Fibroblast of lung (primary cell): Measurements from ENCODE around the gene KLHL29. TPM values are rescaled to one million over a fixed set of nuclear protein-coding genes. Genes with fewer than 3 reads are reported as not detected.

Experiments used
- DNase-seq, 2 donors: peaks; one replicate each; pipeline versions ENCODE4 v3.0.0 to v3.0.0-alpha.2; 2010; ENCODE audit warnings: low read depth in 2 of 2
- H2AFZ ChIP-seq: 2 replicates; pipeline ENCODE4 v1.5.1; 2012; ENCODE audit warnings: low read length, control low read depth, inconsistent platforms
- H3K27ac ChIP-seq: 2 replicates; pipeline ENCODE4 v1.5.1; 2011; ENCODE audit warnings: low read length, control low read depth; ENCODE audit not compliant: insufficient read depth
- H3K27me3 ChIP-seq: 2 replicates; pipeline ENCODE4 v1.5.1; 2011; ENCODE audit warnings: mild to moderate bottlenecking, low read length; ENCODE audit not compliant: control insufficient read depth, insufficient read depth
- H3K36me3 ChIP-seq: 2 replicates; pipeline ENCODE4 v1.5.1; 2011; ENCODE audit warnings: low read length; ENCODE audit not compliant: control insufficient read depth, insufficient read depth
- H3K4me1 ChIP-seq: 2 replicates; pipeline ENCODE4 v1.5.1; 2011; ENCODE audit warnings: low read length; ENCODE audit not compliant: control insufficient read depth, insufficient read depth; ENCODE audit errors: extremely low read depth
- H3K4me2 ChIP-seq: 2 replicates; pipeline ENCODE4 v1.5.1; 2011; ENCODE audit warnings: low read length, control low read depth; ENCODE audit not compliant: insufficient read depth; ENCODE audit errors: extremely low read depth
- H3K4me3 ChIP-seq, 4 experiments: fragments of 200-600 bp in 1 of 4; sonication (generic) in 1 of 4; replicated peaks in 1 of 4; 2 replicates each; pipeline ENCODE4 v1.5.1; 2011 to 2016; ENCODE audit warnings: low read length in 4 of 4, low read depth in 3 of 4, mild to moderate bottlenecking in 3 of 4, control low read depth in 2 of 4, inconsistent platforms in 1 of 4, mixed read lengths in 1 of 4; ENCODE audit not compliant: insufficient read depth in 1 of 4; ENCODE audit errors: control extremely low read depth in 1 of 4
- H3K79me2 ChIP-seq: 2 replicates; pipeline ENCODE4 v1.5.1; 2012; ENCODE audit warnings: mild to moderate bottlenecking, low read length, inconsistent platforms; ENCODE audit not compliant: control insufficient read depth, insufficient read depth
- H3K9ac ChIP-seq: 2 replicates; pipeline ENCODE4 v1.5.1; 2011; ENCODE audit warnings: mild to moderate bottlenecking, low read length, control low read depth; ENCODE audit not compliant: insufficient read depth
- H3K9me3 ChIP-seq: 2 replicates; pipeline ENCODE4 v1.5.1; 2012; ENCODE audit warnings: low read depth, low read length; ENCODE audit not compliant: control insufficient read depth, insufficient read depth
- H4K20me1 ChIP-seq: 2 replicates; pipeline ENCODE4 v1.5.1; 2011; ENCODE audit warnings: low read length; ENCODE audit not compliant: control insufficient read depth, insufficient read depth; ENCODE audit errors: extremely low read depth
- EZH2 ChIP-seq: IDR thresholded peaks from 2 replicates; pipeline ENCODE4 v1.5.1; 2012; ENCODE audit warnings: low read length, control low read depth, mild to moderate bottlenecking; ENCODE audit errors: missing control alignments
- polyA plus RNA-seq, 2 donors: library from polyadenylated mRNA; depleted of rRNA in 1 of 2; stranded (reverse) in 1 of 2; unstranded in 1 of 2; fragments of >200 nt; gene quantifications; 2 replicates each; pipeline ENCODE4 v1.2.1, GENCODE V29; 2011 to 2012; ENCODE audit warnings: missing spikeins in 1 of 2
- total RNA-seq: library from RNA; depleted of rRNA; stranded (reverse); fragments of >200 nt; gene quantifications from 2 replicates; pipeline ENCODE4 v1.2.1, GENCODE V29; 2014
- TF ChIP-seq, protein P1 (sequence below), 2 donors: IDR thresholded peaks in 1 of 2; conservative IDR thresholded peaks in 1 of 2; 1 replicate in 1 of 2; 2 replicates in 1 of 2; pipeline ENCODE4 v1.5.1; 2011 to 2012; ENCODE audit warnings: low read length in 2 of 2, control low read depth in 1 of 2, inconsistent platforms in 1 of 2, low read depth in 1 of 2, mild to moderate bottlenecking in 1 of 2

KLHL29 gene
- total and polyA plus RNA-seq, 2 donors (not counting 1 experiment from before 2014, with no cell fraction given), result 7.1 to 7.9 TPM

DNA sequence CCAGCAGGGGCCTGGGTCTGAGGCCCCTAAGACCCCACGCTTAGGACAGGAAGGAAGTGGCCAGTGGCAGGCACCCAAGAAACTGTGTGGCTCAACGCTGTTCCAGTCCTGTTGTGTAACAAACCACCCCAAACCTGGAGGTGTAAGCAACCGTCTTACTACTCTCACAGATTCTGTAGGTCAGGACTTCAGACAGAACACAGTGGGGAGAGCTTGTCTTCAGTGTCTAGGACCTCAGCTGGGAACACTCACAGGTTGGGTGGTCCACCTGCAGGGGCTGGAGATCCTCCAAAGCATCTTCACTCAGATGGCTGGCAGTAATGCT lies 123.0 kb downstream of the KLHL29 start:
- Histone ChIP-seq H3K36me3 (no peaks in the 10 kb centered on the region), H3K79me2 (no peaks in the 10 kb centered on the region), H3K27ac (no peak overlapping the region), H3K9me3 (no peaks in the 10 kb centered on the region), H3K4me2 (no peak overlapping the region), H3K9ac (no peak overlapping the region), H3K4me3 (no peak overlapping the region), H2AFZ (no peak overlapping the region), H4K20me1 (no peaks in the 10 kb centered on the region), H3K4me1 (no peaks in the 10 kb centered on the region), H3K27me3 (no peaks in the 10 kb centered on the region)
- no peak for DNase-seq
- no peak for TF ChIP-seq EZH2
- TF ChIP-seq, protein P1, sequence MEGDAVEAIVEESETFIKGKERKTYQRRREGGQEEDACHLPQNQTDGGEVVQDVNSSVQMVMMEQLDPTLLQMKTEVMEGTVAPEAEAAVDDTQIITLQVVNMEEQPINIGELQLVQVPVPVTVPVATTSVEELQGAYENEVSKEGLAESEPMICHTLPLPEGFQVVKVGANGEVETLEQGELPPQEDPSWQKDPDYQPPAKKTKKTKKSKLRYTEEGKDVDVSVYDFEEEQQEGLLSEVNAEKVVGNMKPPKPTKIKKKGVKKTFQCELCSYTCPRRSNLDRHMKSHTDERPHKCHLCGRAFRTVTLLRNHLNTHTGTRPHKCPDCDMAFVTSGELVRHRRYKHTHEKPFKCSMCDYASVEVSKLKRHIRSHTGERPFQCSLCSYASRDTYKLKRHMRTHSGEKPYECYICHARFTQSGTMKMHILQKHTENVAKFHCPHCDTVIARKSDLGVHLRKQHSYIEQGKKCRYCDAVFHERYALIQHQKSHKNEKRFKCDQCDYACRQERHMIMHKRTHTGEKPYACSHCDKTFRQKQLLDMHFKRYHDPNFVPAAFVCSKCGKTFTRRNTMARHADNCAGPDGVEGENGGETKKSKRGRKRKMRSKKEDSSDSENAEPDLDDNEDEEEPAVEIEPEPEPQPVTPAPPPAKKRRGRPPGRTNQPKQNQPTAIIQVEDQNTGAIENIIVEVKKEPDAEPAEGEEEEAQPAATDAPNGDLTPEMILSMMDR (conservative IDR thresholded peaks at IDR 0.05 in 1 of 2, IDR thresholded peaks at IDR 0.05 in 1 of 2; ENCODE audit: low read depth in 1 of 2, low read length in 2 of 2), result no peak

DNA sequence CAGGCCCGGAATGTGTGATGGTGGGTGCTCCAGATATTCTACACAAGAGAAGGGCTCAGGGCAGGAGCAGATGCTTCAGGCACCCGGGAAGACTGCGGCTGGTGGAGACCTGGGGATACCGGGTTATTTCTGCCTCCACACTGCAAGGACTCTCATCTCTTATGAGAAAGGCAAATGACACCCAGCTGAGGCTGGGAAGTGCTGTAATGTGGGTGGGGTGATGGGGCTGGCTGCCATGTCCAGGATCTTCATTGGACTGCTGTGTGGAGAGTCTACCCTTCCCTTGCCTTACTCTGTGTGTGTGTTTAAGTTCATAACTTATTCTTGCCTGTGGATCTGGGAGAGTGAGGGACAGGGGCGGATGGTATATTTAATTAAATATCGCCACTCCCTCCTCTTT lies 124.1 kb downstream of the KLHL29 start:
- no peak for DNase-seq
- Histone ChIP-seq H3K79me2 (no peaks in the 10 kb centered on the region), H3K9me3 (no peaks in the 10 kb centered on the region), H3K27me3 (no peaks in the 10 kb centered on the region), H3K4me1 (no peaks in the 10 kb centered on the region), H4K20me1 (no peaks in the 10 kb centered on the region), H3K4me2 (no peak overlapping the region), H3K9ac (no peak overlapping the region), H2AFZ (no peak overlapping the region), H3K27ac (no peak overlapping the region), H3K36me3 (no peaks in the 10 kb centered on the region), H3K4me3 (no peak overlapping the region)
- TF ChIP-seq, protein P1 (conservative IDR thresholded peaks at IDR 0.05 in 1 of 2, IDR thresholded peaks at IDR 0.05 in 1 of 2; ENCODE audit: low read depth in 1 of 2, low read length in 2 of 2), result no peak
- TF ChIP-seq EZH2, result no peak

DNA sequence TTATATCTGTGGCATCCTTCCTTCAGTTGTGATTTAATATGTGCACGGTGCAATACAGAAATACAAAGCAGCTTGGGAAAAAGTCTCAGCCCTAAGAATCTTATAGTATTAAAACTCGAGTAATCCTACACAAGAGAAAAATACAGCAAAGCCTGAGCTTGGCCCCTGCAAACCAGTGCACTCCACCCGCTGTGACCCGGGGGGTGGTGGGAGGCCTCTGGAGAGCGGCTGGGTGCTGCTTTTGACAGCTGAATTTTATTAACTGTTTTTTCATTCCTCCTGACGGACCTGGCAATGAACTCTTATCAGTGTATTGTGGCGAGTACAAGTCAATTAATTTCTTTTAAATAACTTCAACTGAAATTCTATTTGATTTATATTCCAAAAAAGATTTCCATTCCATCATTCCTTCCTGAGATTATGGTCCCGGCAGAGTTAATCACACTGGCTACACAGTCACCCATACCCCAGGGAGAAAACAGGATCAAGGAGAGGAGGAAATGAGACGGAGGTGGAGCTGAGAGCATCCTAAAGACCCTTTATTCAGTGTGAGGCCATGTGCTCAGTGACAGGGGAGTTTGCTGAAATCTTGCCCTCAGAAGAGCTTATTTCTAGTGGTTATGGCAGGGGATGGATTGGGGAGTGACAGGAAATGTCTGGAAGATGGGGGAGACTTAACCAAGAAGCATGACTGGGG lies 124.8 kb downstream of the KLHL29 start:
- Histone ChIP-seq H3K9ac (no peak overlapping the region), H3K27ac (no peak overlapping the region), H3K9me3 (no peaks in the 10 kb centered on the region), H3K27me3 (no peaks in the 10 kb centered on the region), H3K4me1 (no peaks in the 10 kb centered on the region), H2AFZ (no peak overlapping the region), H3K36me3 (no peaks in the 10 kb centered on the region), H3K79me2 (no peaks in the 10 kb centered on the region), H3K4me2 (no peak overlapping the region), H3K4me3 (no peak overlapping the region), H4K20me1 (no peaks in the 10 kb centered on the region)
- TF ChIP-seq, protein P1 (conservative IDR thresholded peaks at IDR 0.05 in 1 of 2, IDR thresholded peaks at IDR 0.05 in 1 of 2; ENCODE audit: low read depth in 1 of 2, low read length in 2 of 2), result no peak
- TF ChIP-seq EZH2, result no peak
- no peak for DNase-seq
